IPS DF 4.7 (cell line): ENCODE results near the gene TNFRSF8.

ENCODE experiments used
- DNase-seq: peaks from one replicate; pipeline ENCODE4 v3.0.0-alpha.2; 2013; ENCODE audit warnings: low spot score; ENCODE audit errors: extremely low read depth

The TNFRSF8 gene

GRCh38 chr1:12172042-12172851 lies 109.1 kb downstream of the TNFRSF8 start:
- no peak for DNase-seq

GRCh38 chr1:12173041-12173509 lies 110.0 kb downstream of the TNFRSF8 start:
- no peak for DNase-seq

- no peak for DNase-seq
Observed at GRCh38 chr1:12173631-12174121, 110.6 kb downstream of the TNFRSF8 start.

GRCh38 chr1:12174924-12175810 lies 112.1 kb downstream of the TNFRSF8 start:
- no peak for DNase-seq

GRCh38 chr1:12176298-12177118 lies 113.4 kb downstream of the TNFRSF8 start:
- no peak for DNase-seq

GRCh38 chr1:12177156-12177998 lies 114.3 kb downstream of the TNFRSF8 start:
- no peak for DNase-seq

- DNase-seq: no peak
Observed at GRCh38 chr1:12177999-12178441, 114.9 kb downstream of the TNFRSF8 start.

- no peak for DNase-seq
Observed at GRCh38 chr1:12178511-12178910, 115.4 kb downstream of the TNFRSF8 start.

- DNase-seq: no peak
Observed at GRCh38 chr1:12179111-12179519, 116.0 kb downstream of the TNFRSF8 start.

GRCh38 chr1:12179676-12180075 lies 116.6 kb downstream of the TNFRSF8 start:
- DNase-seq: no peak

- no peak for DNase-seq
Observed at GRCh38 chr1:12180315-12180714, 117.2 kb downstream of the TNFRSF8 start.

- DNase-seq: no peak
Observed at GRCh38 chr1:12180903-12181302, 117.8 kb downstream of the TNFRSF8 start.

GRCh38 chr1:12181568-12181967 lies 118.5 kb downstream of the TNFRSF8 start:
- DNase-seq: no peak

- DNase-seq: no peak
Observed at GRCh38 chr1:12182410-12182984, 119.4 kb downstream of the TNFRSF8 start.

- no peak for DNase-seq
Observed at GRCh38 chr1:12183095-12183794, 120.1 kb downstream of the TNFRSF8 start.

GRCh38 chr1:12184008-12184681 lies 121.0 kb downstream of the TNFRSF8 start:
- no peak for DNase-seq

- no peak for DNase-seq
Observed at GRCh38 chr1:12185036-12185917, 122.2 kb downstream of the TNFRSF8 start.
